Liver (tissue), 9 donors: Measurements from ENCODE around the gene SLC5A1. TPM values are rescaled to one million over a fixed set of nuclear protein-coding genes. Genes with fewer than 3 reads are reported as not detected.

ENCODE experiments used
- DNase-seq: peaks from one replicate; pipeline ENCODE4 v3.0.0-alpha.2; 2017; ENCODE audit warnings: low spot score
- H3K27ac ChIP-seq, 2 donors: one replicate each; pipeline ENCODE4 v1.7.0; 2013; ENCODE audit warnings: inconsistent platforms in 2 of 2, low read length in 2 of 2, control low read depth in 1 of 2, low read depth in 1 of 2, mild to moderate bottlenecking in 1 of 2
- H3K27me3 ChIP-seq, 4 donors: one replicate each; pipeline versions ENCODE4 v1.6.1 to v1.7.0; 2013; ENCODE audit warnings: low read length in 3 of 4, inconsistent platforms in 1 of 4, mild to moderate bottlenecking in 1 of 4, moderate library complexity in 1 of 4; ENCODE audit not compliant: control insufficient read depth in 4 of 4, insufficient read depth in 4 of 4
- H3K36me3 ChIP-seq, 4 donors: one replicate each; pipeline versions ENCODE4 v1.6.1 to v1.7.0; 2013; ENCODE audit warnings: low read length in 3 of 4, mild to moderate bottlenecking in 3 of 4, low read depth in 1 of 4, moderate library complexity in 1 of 4; ENCODE audit not compliant: control insufficient read depth in 4 of 4, insufficient read depth in 3 of 4
- H3K4me1 ChIP-seq, 4 donors: one replicate each; pipeline versions ENCODE4 v1.6.1 to v1.7.0; 2013; ENCODE audit warnings: low read length in 3 of 4, mild to moderate bottlenecking in 3 of 4, moderate library complexity in 1 of 4; ENCODE audit not compliant: control insufficient read depth in 4 of 4, insufficient read depth in 4 of 4
- H3K4me3 ChIP-seq, 3 donors: one replicate each; pipeline versions ENCODE4 v1.6.1 to v1.7.0; 2013; ENCODE audit warnings: low read length in 3 of 3, control low read depth in 1 of 3, low read depth in 1 of 3, mild to moderate bottlenecking in 1 of 3
- H3K9ac ChIP-seq, 2 donors: one replicate each; pipeline ENCODE4 v1.7.0; 2013; ENCODE audit warnings: low read length in 2 of 2, mild to moderate bottlenecking in 2 of 2, moderate library complexity in 2 of 2, control low read depth in 1 of 2, low read depth in 1 of 2
- H3K9me3 ChIP-seq, 4 donors: one replicate each; pipeline versions ENCODE4 v1.6.1 to v1.7.0; 2013; ENCODE audit warnings: low read length in 3 of 4; ENCODE audit not compliant: control insufficient read depth in 4 of 4
- ATF3 ChIP-seq: IDR thresholded peaks from 2 replicates; pipeline ENCODE4 v1.6.1; 2016; ENCODE audit warnings: antibody characterized with exemption
- CTCF ChIP-seq: fragments of 150-350 bp; IDR thresholded peaks from 2 replicates; pipeline ENCODE4 v1.5.1; 2017; ENCODE audit warnings: improper control_type of control experiment, low read depth, low read length; ENCODE audit not compliant: missing input control
- EGR1 ChIP-seq, 2 donors: IDR thresholded peaks; 2 replicates each; pipeline ENCODE4 v1.6.1; 2016 to 2018; ENCODE audit warnings: antibody characterized with exemption in 2 of 2, low read depth in 2 of 2
- FOXA1 ChIP-seq: IDR thresholded peaks from 2 replicates; pipeline ENCODE4 v1.6.1; 2016; ENCODE audit warnings: antibody characterized with exemption
- FOXA2 ChIP-seq: IDR thresholded peaks from 2 replicates; pipeline ENCODE4 v1.6.1; 2016; ENCODE audit warnings: antibody characterized with exemption
- GABPA ChIP-seq, 2 donors: IDR thresholded peaks in 1 of 2; conservative IDR thresholded peaks in 1 of 2; 2 replicates each; pipeline ENCODE4 v1.6.1; 2016; ENCODE audit warnings: antibody characterized with exemption in 2 of 2, mild to moderate bottlenecking in 1 of 2, moderate library complexity in 1 of 2
- HNF4A ChIP-seq, 2 donors: conservative IDR thresholded peaks; 2 replicates each; pipeline ENCODE4 v1.6.1; 2016; ENCODE audit warnings: antibody characterized with exemption in 2 of 2, mild to moderate bottlenecking in 2 of 2
- HNF4G ChIP-seq: IDR thresholded peaks from 2 replicates; pipeline ENCODE4 v1.6.1; 2016; ENCODE audit warnings: antibody characterized with exemption
- JUND ChIP-seq, 2 donors: IDR thresholded peaks; 2 replicates each; pipeline ENCODE4 v1.6.1; 2016; ENCODE audit warnings: antibody characterized with exemption in 2 of 2
- MAX ChIP-seq: IDR thresholded peaks from 2 replicates; pipeline ENCODE4 v1.6.1; 2016; ENCODE audit warnings: antibody characterized with exemption
- NR2F2 ChIP-seq: IDR thresholded peaks from 2 replicates; pipeline ENCODE4 v1.6.1; 2016; ENCODE audit warnings: antibody characterized with exemption
- RAD21 ChIP-seq, 2 donors: IDR thresholded peaks; 2 replicates each; pipeline ENCODE4 v1.6.1; 2016; ENCODE audit warnings: antibody characterized with exemption in 2 of 2, mild to moderate bottlenecking in 2 of 2
- REST ChIP-seq: IDR thresholded peaks from 2 replicates; pipeline ENCODE4 v1.6.1; 2016; ENCODE audit warnings: antibody characterized with exemption, mild to moderate bottlenecking
- RXRA ChIP-seq, 2 donors: IDR thresholded peaks; 2 replicates each; pipeline ENCODE4 v1.6.1; 2017 to 2018; ENCODE audit warnings: antibody characterized with exemption in 2 of 2, mild to moderate bottlenecking in 1 of 2
- SP1 ChIP-seq: IDR thresholded peaks from 2 replicates; pipeline ENCODE4 v1.6.1; 2018; ENCODE audit warnings: antibody characterized with exemption, mild to moderate bottlenecking
- TAF1 ChIP-seq: conservative IDR thresholded peaks from 2 replicates; pipeline ENCODE4 v1.6.1; 2016; ENCODE audit warnings: antibody characterized with exemption, mild to moderate bottlenecking
- YY1 ChIP-seq: IDR thresholded peaks from 2 replicates; pipeline ENCODE4 v1.6.1; 2016; ENCODE audit warnings: antibody characterized with exemption, mild to moderate bottlenecking
- ZBTB33 ChIP-seq: IDR thresholded peaks from 2 replicates; pipeline ENCODE4 v1.6.1; 2016; ENCODE audit warnings: antibody characterized with exemption
- WGBS: extraction: QIAGEN DNeasy Blood & Tissue Kit; methylation state at CpG from one replicate; pipeline ENCODE4 v1.1.7; 2013; 5-methylcytosine and 5-hydroxymethylcytosine counted together
- polyA plus RNA-seq, 2 donors: library from polyadenylated mRNA; stranded (reverse) in 1 of 2; unstranded in 1 of 2; fragments of 200-250 nt in 1 of 2; fragments of >200 nt in 1 of 2; fragmentation: Nextera tagmentation in 1 of 2; extraction: Ambion mirVana in 1 of 2; gene quantifications; one replicate each; pipeline versions ENCODE4 v1.2.1 to v1.2.3, GENCODE V29; 2013 to 2015
- total RNA-seq, 2 donors: library from RNA; depleted of rRNA; stranded (reverse); fragments of >200 nt; gene quantifications; one replicate each; pipeline ENCODE4 v1.2.3, GENCODE V29; 2014
- donor health status: healthy.
- donor health status: healthy.
- donor health status: healthy.
- donor health status: healthy.
- donor health status: healthy.

Gene SLC5A1
- total and polyA plus RNA-seq, 4 donors, result under 0.01 to 6.4 (median 2.5) TPM

GRCh38 chr22:32122899-32123298 is 79.8 kb downstream of the SLC5A1 start (continued):
- TF ChIP-seq MAX (no peak), FOXA1 (no peak)

- no peak for TF ChIP-seq FOXA2
- no peak for TF ChIP-seq RAD21 (IDR thresholded peaks at IDR 0.05)
- no peak for TF ChIP-seq NR2F2
- no peak for TF ChIP-seq JUND (IDR thresholded peaks at IDR 0.05)
- TF ChIP-seq ZBTB33, result no peak
- TF ChIP-seq CTCF, result no peak
- TF ChIP-seq YY1, result no peak
- no peak for TF ChIP-seq HNF4A (conservative IDR thresholded peaks at IDR 0.05)
- no peak for TF ChIP-seq ATF3
- no peak for TF ChIP-seq GABPA (IDR thresholded peaks at IDR 0.05 in 1 of 2, conservative IDR thresholded peaks at IDR 0.05 in 1 of 2)
- no peak for TF ChIP-seq RXRA (IDR thresholded peaks at IDR 0.05)
- no peak for TF ChIP-seq MAX
- no peak for TF ChIP-seq TAF1
- no peak for TF ChIP-seq REST
- no peak for TF ChIP-seq HNF4G
- TF ChIP-seq SP1, result no peak
- no peak for TF ChIP-seq EGR1 (IDR thresholded peaks at IDR 0.05; ENCODE audit: low read depth in 2 of 2)
Measured at GRCh38 chr22:32123657-32124056, 80.6 kb downstream of the SLC5A1 start.

More at GRCh38 chr22:32123657-32124056, 80.6 kb downstream of the SLC5A1 start:
- H3K4me3 ChIP-seq, result no peak overlapping the region
- H3K9ac ChIP-seq, result no peak overlapping the region
- no peak overlapping the region for H3K27ac ChIP-seq
- no peak for DNase-seq
- no peaks in the 10 kb centered on the region for H3K4me1 ChIP-seq
- H3K36me3 ChIP-seq, result no peaks in the 10 kb centered on the region
- H3K27me3 ChIP-seq, result no peaks in the 10 kb centered on the region
- H3K9me3 ChIP-seq, result no peaks in the 10 kb centered on the region
- whole genome bisulfite sequencing, result 73% methylated on average over 10 of the region's 10 CpGs
